Neuronal stem cell (in vitro differentiated cells): ENCODE results near the gene FAM47E.

Experiments
- DNase-seq: peaks from one replicate; pipeline ENCODE4 v3.0.0-alpha.2; 2013; ENCODE audit warnings: low spot score
- H2AFZ ChIP-seq: one replicate; pipeline ENCODE4 v1.6.1; 2013; ENCODE audit warnings: mild to moderate bottlenecking, low read length, inconsistent platforms
- H2AK5ac ChIP-seq: 2 replicates; pipeline ENCODE4 v1.6.1; 2013; ENCODE audit warnings: low read depth, mild to moderate bottlenecking, inconsistent platforms, low read length, moderate library complexity, mixed read lengths
- H2BK120ac ChIP-seq: 2 replicates; pipeline ENCODE4 v1.6.1; 2013; ENCODE audit warnings: low read depth, mild to moderate bottlenecking, inconsistent platforms, low read length, moderate library complexity, mixed read lengths
- H2BK12ac ChIP-seq: one replicate; pipeline ENCODE4 v1.6.1; 2013; ENCODE audit warnings: low read length, inconsistent platforms
- H2BK15ac ChIP-seq: 2 replicates; pipeline ENCODE4 v1.6.1; 2013; ENCODE audit warnings: mild to moderate bottlenecking, low read length, inconsistent platforms, mixed read lengths
- H2BK5ac ChIP-seq: one replicate; pipeline ENCODE4 v1.6.1; 2013; ENCODE audit warnings: inconsistent platforms, mild to moderate bottlenecking, low read length, moderate library complexity
- H3K14ac ChIP-seq: one replicate; pipeline ENCODE4 v1.6.1; 2013; ENCODE audit warnings: low read length, inconsistent platforms
- H3K18ac ChIP-seq: 2 replicates; pipeline ENCODE4 v1.6.1; 2013; ENCODE audit warnings: low read length, inconsistent platforms
- H3K23ac ChIP-seq: 2 replicates; pipeline ENCODE4 v1.6.1; 2013; ENCODE audit warnings: low read depth, mild to moderate bottlenecking, mixed read lengths, low read length, inconsistent platforms; ENCODE audit not compliant: poor library complexity
- H3K27ac ChIP-seq: replicated peaks from 3 replicates; pipeline ENCODE4 v1.5.1; 2013; ENCODE audit warnings: low read length, inconsistent platforms
- H3K27me3 ChIP-seq, 3 experiments: 2 replicates each; pipeline ENCODE4 v1.6.1; 2013; ENCODE audit warnings: low read length in 3 of 3, mild to moderate bottlenecking in 2 of 3, inconsistent platforms in 1 of 3, low read depth in 1 of 3, mixed read lengths in 1 of 3, moderate library complexity in 1 of 3; ENCODE audit not compliant: control insufficient read depth in 3 of 3, insufficient read depth in 3 of 3
- H3K36me3 ChIP-seq, 2 donors: replicated peaks in 1 of 2; 2 replicates each; pipeline ENCODE4 v1.6.1; 2013; ENCODE audit warnings: low read length in 2 of 2; ENCODE audit not compliant: control insufficient read depth in 2 of 2, insufficient read depth in 2 of 2
- H3K4ac ChIP-seq: 2 replicates; pipeline ENCODE4 v1.6.1; 2013; ENCODE audit warnings: inconsistent platforms, mild to moderate bottlenecking, low read length, moderate library complexity
- H3K4me1 ChIP-seq, 2 donors: 1 replicate in 1 of 2; 2 replicates in 1 of 2; pipeline ENCODE4 v1.6.1; 2013; ENCODE audit warnings: low read length in 2 of 2, low read depth in 1 of 2; ENCODE audit not compliant: control insufficient read depth in 2 of 2, insufficient read depth in 1 of 2
- H3K4me2 ChIP-seq: one replicate; pipeline ENCODE4 v1.6.1; 2013; ENCODE audit warnings: mild to moderate bottlenecking, low read length, inconsistent platforms; ENCODE audit not compliant: insufficient read depth, poor library complexity, severe bottlenecking
- H3K4me3 ChIP-seq, 2 donors: 2 replicates each; pipeline ENCODE4 v1.5.1; 2013; ENCODE audit warnings: low read length in 2 of 2, mild to moderate bottlenecking in 2 of 2, inconsistent platforms in 1 of 2, moderate library complexity in 1 of 2
- H3K79me1 ChIP-seq: one replicate; pipeline ENCODE4 v1.6.1; 2013; ENCODE audit warnings: low read depth, mild to moderate bottlenecking, inconsistent platforms, low read length, moderate library complexity
- H3K9ac ChIP-seq: one replicate; pipeline ENCODE4 v1.6.1; 2013; ENCODE audit warnings: mild to moderate bottlenecking, low read depth, low read length, inconsistent platforms; ENCODE audit not compliant: poor library complexity
- H3K9me3 ChIP-seq, 2 donors: replicated peaks in 1 of 2; 2 replicates each; pipeline versions ENCODE3 to v1.6.1; 2013; ENCODE audit warnings: low read length in 2 of 2, mild to moderate bottlenecking in 2 of 2, inconsistent platforms in 1 of 2, low read depth in 1 of 2, mixed read lengths in 1 of 2, moderate library complexity in 1 of 2; ENCODE audit not compliant: control insufficient read depth in 2 of 2, insufficient read depth in 1 of 2
- H4K8ac ChIP-seq: one replicate; pipeline ENCODE4 v1.6.1; 2013; ENCODE audit warnings: low read depth, mild to moderate bottlenecking, inconsistent platforms, low read length, moderate library complexity
- H4K91ac ChIP-seq: one replicate; pipeline ENCODE4 v1.6.1; 2013; ENCODE audit warnings: low read length, low read depth, mild to moderate bottlenecking, inconsistent platforms; ENCODE audit not compliant: poor library complexity
- WGBS, 2 donors: extraction: QIAGEN DNeasy Blood & Tissue Kit; methylation state at CpG; one replicate each; pipeline ENCODE4 v1.1.7; 2013; ENCODE audit warnings: missing lambda C conversion rate in 2 of 2, mixed read lengths in 1 of 2; ENCODE audit not compliant: insufficient read length in 2 of 2, insufficient replicate concordance in 1 of 2; ENCODE audit errors: extremely low coverage in 2 of 2; 5-methylcytosine and 5-hydroxymethylcytosine counted together

Gene FAM47E

GRCh38 chr4:76309939-76310550 lies 58.5 kb downstream of the FAM47E start:
- Histone ChIP-seq H2BK15ac (no peak overlapping the region), H2BK120ac (no peak overlapping the region), H3K9me3 (peaks cover 3% of the 10 kb centered on the region in 2 donors), H3K4me1 (peaks cover 2 to 3% of the 10 kb centered on the region in 2 donors), H3K4ac (no peak overlapping the region), H3K27ac (no peak overlapping the region), H3K4me3 (no peak overlapping the region), H2BK12ac (no peak overlapping the region), H2AK5ac (no peak overlapping the region), H3K36me3 (no peaks in the 10 kb centered on the region), H2BK5ac (no peak overlapping the region), H4K91ac (no peak overlapping the region), H3K18ac (no peak overlapping the region), H4K8ac (no peak overlapping the region), H3K4me2 (no peak overlapping the region), H3K79me1 (no peaks in the 10 kb centered on the region), H3K23ac (no peak overlapping the region), H3K9ac (no peak overlapping the region), H3K14ac (no peak overlapping the region), H3K27me3 (peaks cover 0 to 69% (median 3%) of the 10 kb centered on the region in 3 experiments), H2AFZ (no peak overlapping the region)
- DNase-seq: no peak
- no CpG with 5 or more reads among the region's 3 CpGs for WGBS, 2 donors

GRCh38 chr4:76310683-76311082 lies 59.2 kb downstream of the FAM47E start:
- Histone ChIP-seq H2BK120ac (no peak overlapping the region), H3K4me1 (peaks cover 2 to 3% of the 10 kb centered on the region in 2 donors), H3K79me1 (no peaks in the 10 kb centered on the region), H3K23ac (no peak overlapping the region), H3K9ac (no peak overlapping the region), H3K27me3 (peaks cover 0 to 62% (median 2%) of the 10 kb centered on the region in 3 experiments), H3K18ac (no peak overlapping the region), H3K36me3 (no peaks in the 10 kb centered on the region), H3K27ac (no peak overlapping the region), H4K91ac (no peak overlapping the region), H2BK12ac (no peak overlapping the region), H3K4ac (no peak overlapping the region), H2BK15ac (no peak overlapping the region), H2BK5ac (no peak overlapping the region), H3K9me3 (peaks cover 3 to 4% of the 10 kb centered on the region in 2 donors), H2AFZ (no peak overlapping the region), H3K4me2 (no peak overlapping the region), H3K4me3 (no peak overlapping the region), H4K8ac (no peak overlapping the region), H3K14ac (no peak overlapping the region), H2AK5ac (no peak overlapping the region)
- no CpG with 5 or more reads among the region's 4 CpGs for WGBS, 2 donors
- no peak for DNase-seq

GRCh38 chr4:76311896-76312331 lies 60.4 kb downstream of the FAM47E start:
- no peak overlapping the region for H3K4ac ChIP-seq
- no peak overlapping the region for H3K14ac ChIP-seq
- H2BK15ac ChIP-seq: no peak overlapping the region
- H3K27me3 ChIP-seq: peaks cover 0 to 51% (median 0%) of the 10 kb centered on the region in 3 experiments
- no peak overlapping the region for H2BK5ac ChIP-seq
- peaks cover 3 to 8% of the 10 kb centered on the region in 2 donors for H3K9me3 ChIP-seq
- H3K18ac ChIP-seq: no peak overlapping the region
- H2AK5ac ChIP-seq: no peak overlapping the region
- WGBS, 2 donors: no CpG with 5 or more reads among the region's 1 CpG
- H3K4me3 ChIP-seq: no peak overlapping the region
- H2BK12ac ChIP-seq: no peak overlapping the region
- no peak for DNase-seq
- H3K9ac ChIP-seq: no peak overlapping the region
- H4K8ac ChIP-seq: peak overlapping the region; percentile 1
- no peaks in the 10 kb centered on the region for H3K79me1 ChIP-seq
- no peak overlapping the region for H3K23ac ChIP-seq
- H2AFZ ChIP-seq: no peak overlapping the region
- H2BK120ac ChIP-seq: no peak overlapping the region
- no peak overlapping the region for H3K4me2 ChIP-seq
- no peak overlapping the region for H4K91ac ChIP-seq
- no peak overlapping the region for H3K27ac ChIP-seq
- H3K4me1 ChIP-seq: peaks cover 0 to 2% of the 10 kb centered on the region in 2 donors
- H3K36me3 ChIP-seq: no peaks in the 10 kb centered on the region

- Histone ChIP-seq H2BK12ac (no peak overlapping the region), H3K27ac (no peak overlapping the region), H3K18ac (no peak overlapping the region), H3K9ac (no peak overlapping the region), H3K27me3 (peaks cover 0 to 46% (median 0%) of the 10 kb centered on the region in 3 experiments), H3K4me1 (peaks cover 0 to 2% of the 10 kb centered on the region in 2 donors), H4K91ac (no peak overlapping the region), H3K9me3 (peaks cover 3 to 8% of the 10 kb centered on the region in 2 donors), H2BK15ac (no peak overlapping the region), H2BK120ac (no peak overlapping the region), H2AFZ (no peak overlapping the region), H3K23ac (no peak overlapping the region), H2AK5ac (no peak overlapping the region), H3K4me2 (no peak overlapping the region), H3K79me1 (no peaks in the 10 kb centered on the region), H2BK5ac (no peak overlapping the region), H3K4me3 (no peak overlapping the region), H3K36me3 (no peaks in the 10 kb centered on the region), H3K4ac (no peak overlapping the region), H3K14ac (no peak overlapping the region), H4K8ac (no peak overlapping the region)
- WGBS, 2 donors: no CpG with 5 or more reads among the region's 1 CpG
- no peak for DNase-seq
Observed at GRCh38 chr4:76312457-76312856, 60.9 kb downstream of the FAM47E start.
